IPS-NIHi7 (cell line): ENCODE data around the gene GALNT14.
A peak's percentile ranks its signal among the peaks of the same experiment; 100 is the strongest.
"Not testable (repeated sequence)": the region's sequence is repeated elsewhere in the genome, so short reads cannot be mapped to it uniquely, and the experiment has no call there.

Source experiments
- DNase-seq: peaks from one replicate; pipeline ENCODE4 v3.0.0; 2012; ENCODE audit warnings: mixed read lengths; ENCODE audit errors: extremely low spot score

GALNT14 gene

GRCh38 chr2:31138037-31138962 is at the start of gene GALNT14:
GALNT14 (minus strand) TSS chr2:31138440; CDS start chr2:31138086, 354 bp downstream.
- DNase-seq = peak; percentile 80

GRCh38 chr2:31187166-31187565 is 48.9 kb upstream of the GALNT14 start:
- no peak for DNase-seq

GRCh38 chr2:31183973-31184372 is 45.7 kb upstream of the GALNT14 start:
- not testable (repeated sequence) for DNase-seq

- no peak for DNase-seq
These were observed 38.5 kb upstream of the GALNT14 start for GRCh38 chr2:31176742-31177141.

- DNase-seq = no peak
These were observed 32.9 kb upstream of the GALNT14 start for GRCh38 chr2:31171142-31171541.

- DNase-seq = peak; percentile 89
These were observed 31.9 kb upstream of the GALNT14 start for GRCh38 chr2:31170071-31170698.

GRCh38 chr2:31168291-31168690 is 30.1 kb upstream of the GALNT14 start:
- no peak for DNase-seq

GRCh38 chr2:31166925-31167324 is 28.7 kb upstream of the GALNT14 start:
- no peak for DNase-seq

GRCh38 chr2:31163011-31163539 is 24.8 kb upstream of the GALNT14 start:
- DNase-seq = no peak

- no peak for DNase-seq
These were observed 23.4 kb upstream of the GALNT14 start for GRCh38 chr2:31161637-31162036.

GRCh38 chr2:31151501-31151900 is 13.3 kb upstream of the GALNT14 start:
- peak; percentile 52 for DNase-seq

GRCh38 chr2:31150120-31150670 is 12.0 kb upstream of the GALNT14 start:
- DNase-seq = no peak

- no peak for DNase-seq
These were observed 10.3 kb upstream of the GALNT14 start for GRCh38 chr2:31148514-31148913.

GRCh38 chr2:31147645-31148044 is 9.4 kb upstream of the GALNT14 start:
- no peak for DNase-seq

- no peak for DNase-seq
These were observed 3.9 kb upstream of the GALNT14 start for GRCh38 chr2:31142110-31142509.

GRCh38 chr2:31141443-31142085 is 3.3 kb upstream of the GALNT14 start:
- DNase-seq = no peak

GRCh38 chr2:31140151-31140550 is 1.9 kb upstream of the GALNT14 start:
- no peak for DNase-seq

- DNase-seq = no peak
These were observed 1.4 kb upstream of the GALNT14 start for GRCh38 chr2:31139671-31140070.

GRCh38 chr2:31137211-31138036 is 816 bp downstream of the GALNT14 start:
- DNase-seq = peak; percentile 59

- no peak for DNase-seq
These were observed 1.5 kb downstream of the GALNT14 start for GRCh38 chr2:31136732-31137131.

- no peak for DNase-seq
These were observed 2.2 kb downstream of the GALNT14 start for GRCh38 chr2:31136000-31136399.
